D341Med (cell line): ENCODE measurements around the gene PWWP2B.

Source experiments
- DNase-seq: peaks from one replicate; pipeline ENCODE4 v3.0.0; 2012; ENCODE audit warnings: low spot score

Gene PWWP2B

DNA sequence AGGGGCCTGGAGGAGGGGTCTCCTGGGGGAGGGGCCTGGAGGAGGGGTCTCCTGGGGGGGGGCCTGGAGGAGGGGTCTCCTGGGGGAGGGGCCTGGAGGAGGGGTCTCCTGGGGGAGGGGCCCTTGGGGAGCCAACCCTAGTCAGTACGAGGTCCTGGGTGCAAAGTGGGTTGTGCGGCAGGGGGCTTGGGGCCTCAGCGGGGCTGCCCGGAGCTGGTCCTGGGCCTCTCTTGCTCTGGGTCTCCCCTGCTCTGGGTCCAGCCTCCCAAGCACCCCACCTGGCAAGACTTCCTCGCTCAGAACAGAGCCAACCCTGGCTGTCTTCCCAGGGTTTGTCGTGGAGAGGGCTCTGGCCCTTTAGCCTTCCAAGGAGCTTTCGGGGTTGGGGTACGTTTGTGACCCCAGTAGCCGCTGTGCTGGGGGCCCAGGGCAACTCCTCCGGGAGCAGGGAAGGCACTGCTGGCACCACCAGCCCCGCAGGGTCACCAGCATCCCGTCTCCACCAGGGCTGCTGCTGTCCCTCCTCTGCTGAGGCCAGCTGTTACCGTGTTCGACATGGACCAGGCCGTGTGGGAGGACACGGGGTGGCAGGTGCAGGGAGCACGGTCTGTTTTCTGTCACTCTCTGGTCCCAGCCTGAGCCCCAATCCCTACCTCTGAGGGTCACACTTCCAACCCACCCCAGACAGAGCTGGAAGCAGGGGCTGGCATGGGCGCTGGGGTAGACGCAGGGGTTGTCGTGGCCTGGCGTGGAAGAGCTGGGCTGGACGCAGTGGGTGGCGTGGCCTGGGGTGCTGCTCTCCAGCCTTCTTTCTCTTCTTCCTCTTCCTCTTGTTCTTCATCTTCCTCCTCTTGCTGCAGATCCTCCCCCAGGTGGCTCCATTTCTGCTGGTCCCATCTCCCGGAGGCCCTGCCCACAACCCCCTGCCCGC is 22.8 kb downstream of the PWWP2B start:
- DNase-seq: no peak

DNA sequence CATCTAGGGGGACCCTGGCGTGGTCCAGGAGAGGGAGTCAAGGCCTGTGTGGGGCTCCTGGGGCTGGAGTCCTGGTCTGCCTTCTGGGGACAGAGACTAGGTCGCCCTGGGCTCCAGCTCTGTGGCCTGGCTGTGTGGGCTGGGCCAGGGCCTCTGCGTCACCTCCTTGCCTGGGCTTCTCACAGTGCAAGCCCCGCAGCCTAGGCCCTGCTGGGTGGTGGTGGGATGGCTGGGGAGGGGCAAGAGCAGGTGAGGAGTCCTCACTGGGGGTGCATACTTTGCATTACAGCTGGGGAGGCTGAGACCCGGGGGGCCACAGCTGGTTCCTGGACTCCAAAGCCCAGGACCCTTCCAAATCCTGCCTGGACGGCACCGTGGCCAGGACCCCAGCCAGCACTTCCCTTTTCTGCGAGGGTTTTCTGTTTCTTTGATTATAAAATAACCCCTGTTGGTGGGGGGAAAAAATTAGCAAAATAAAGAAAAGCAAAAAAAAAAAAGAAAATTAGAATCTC is 23.5 kb downstream of the PWWP2B start:
- DNase-seq: no peak

DNA sequence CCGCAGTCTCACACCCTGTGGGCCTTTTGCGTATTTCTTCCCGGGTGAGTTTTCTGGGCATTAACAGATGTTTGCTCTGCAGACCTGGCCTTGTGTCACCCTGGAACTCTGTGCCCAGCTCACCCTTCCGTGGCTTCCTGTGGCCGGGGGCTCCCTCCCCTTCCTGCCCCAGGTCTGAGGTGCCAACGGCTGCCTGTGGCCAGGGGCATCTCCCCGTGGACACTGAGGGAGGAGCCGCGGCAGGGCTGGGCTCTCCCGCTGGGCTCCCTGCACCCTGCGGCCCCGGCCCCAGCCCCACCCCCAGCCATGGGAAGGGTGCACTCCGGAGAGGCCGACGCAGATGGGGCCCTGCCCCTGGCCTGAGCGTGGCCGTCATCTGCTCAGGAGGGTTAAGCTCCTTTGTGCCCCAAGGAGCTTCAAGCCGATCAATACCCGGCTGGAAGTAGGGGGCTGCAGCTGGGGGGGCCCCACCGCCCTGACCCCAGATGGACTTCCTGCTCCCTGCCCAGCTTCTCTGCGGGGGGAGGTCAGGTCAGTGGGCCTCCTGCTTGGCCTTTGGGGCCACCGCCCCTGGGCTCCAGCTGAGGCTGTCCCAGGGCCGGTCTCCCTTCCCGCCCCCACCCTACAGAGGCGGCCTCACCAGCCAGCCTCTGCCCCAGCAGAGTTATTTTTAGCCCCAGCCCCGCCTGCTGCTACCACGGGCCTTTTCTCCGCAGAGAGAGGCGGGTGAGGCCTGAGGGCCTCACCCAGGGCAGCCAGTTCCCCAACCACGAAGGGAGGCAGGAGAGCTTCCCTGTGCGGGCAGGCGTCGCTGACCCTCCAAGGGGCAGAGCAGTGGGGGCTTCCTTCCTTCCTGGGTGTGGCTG is 24.2 kb downstream of the PWWP2B start:
- DNase-seq: no peak

DNA sequence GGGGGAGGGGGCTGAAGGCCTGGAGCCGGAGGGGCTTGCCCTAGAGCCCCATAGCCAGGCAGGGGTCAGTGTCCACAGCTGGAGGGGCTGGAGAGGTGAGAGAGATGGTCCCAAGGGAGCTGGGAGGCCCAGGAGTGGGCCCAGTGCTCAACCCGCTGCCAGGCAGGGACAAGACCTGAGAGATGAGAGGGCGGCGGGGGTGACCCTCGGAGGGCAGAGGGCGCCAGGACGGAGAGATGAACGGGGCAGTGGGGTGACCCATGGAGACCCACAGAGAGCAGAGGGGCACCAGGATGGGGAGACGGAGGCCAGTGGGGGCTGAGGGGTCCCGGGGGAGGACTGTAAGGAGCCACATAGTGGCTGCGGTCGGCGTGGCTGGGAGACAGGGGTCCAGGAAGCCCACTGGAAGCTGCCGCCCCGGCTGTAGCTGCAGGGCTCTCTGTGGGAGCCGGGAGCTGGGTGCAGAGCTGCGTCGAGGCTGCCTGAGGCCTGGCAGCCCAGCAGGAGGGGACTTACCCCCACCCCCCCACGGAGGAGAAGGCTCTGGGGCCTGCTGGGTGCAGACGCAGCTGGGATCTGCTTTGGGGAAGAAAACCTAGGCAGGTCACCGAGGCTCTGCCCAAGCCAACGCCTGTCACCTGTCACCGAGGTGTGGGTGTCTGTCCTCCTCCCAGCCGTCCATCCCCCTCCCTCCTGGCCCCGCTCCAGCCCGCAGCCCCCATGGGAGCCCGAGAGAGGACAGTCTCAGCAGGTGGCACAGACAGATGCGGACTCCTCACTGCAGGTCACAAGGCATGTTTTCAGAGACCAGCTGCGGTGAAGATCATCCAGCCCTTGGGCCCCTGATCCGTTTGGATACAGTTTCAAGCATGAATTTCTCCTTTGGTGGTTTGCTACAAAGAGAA is 25.1 kb downstream of the PWWP2B start:
- peak; percentile 51 for DNase-seq

DNA sequence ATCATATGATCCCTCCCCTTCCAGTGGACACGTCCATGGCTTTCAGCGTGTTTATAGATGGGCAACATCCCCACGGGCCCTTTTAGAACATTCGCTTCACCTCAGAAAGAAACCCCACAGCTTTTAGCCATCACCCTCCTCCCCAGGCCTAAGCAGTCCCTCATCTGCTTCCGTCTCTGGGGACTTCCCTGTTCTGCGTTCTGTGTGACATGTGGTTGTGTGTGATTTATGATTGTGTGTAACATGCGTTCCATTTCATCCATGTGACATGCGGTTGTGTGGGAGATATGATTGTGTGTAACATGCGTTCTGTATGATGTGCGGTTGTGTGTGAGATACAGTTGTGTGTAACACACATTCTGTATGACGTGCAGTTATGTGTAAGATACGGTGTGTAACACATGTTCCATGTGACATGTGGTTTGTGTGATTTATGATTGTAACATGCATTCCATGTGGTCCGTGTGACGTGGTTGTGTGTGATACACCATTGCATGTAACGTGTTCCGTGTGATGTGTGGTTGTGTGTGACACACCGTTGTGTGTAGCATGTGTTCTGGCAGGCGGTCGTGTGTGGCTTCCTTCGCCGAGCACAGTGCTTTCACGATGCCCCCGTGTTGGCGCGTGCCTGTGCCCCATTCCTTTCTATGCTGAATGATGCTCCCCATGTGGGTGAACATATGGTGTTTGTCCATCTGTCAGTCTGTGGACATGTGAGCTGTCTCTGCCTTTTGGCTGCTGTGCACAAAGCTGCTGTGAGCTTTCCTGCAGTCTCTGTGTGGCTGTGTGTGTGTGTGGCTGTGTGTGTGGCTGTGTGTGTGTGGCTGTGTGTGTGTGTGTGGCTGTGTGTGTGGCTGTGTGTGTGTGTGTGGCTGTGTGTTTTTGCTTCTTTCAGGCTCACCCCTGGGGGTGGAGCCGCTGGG is 26.2 kb downstream of the PWWP2B start:
- DNase-seq: no peak

DNA sequence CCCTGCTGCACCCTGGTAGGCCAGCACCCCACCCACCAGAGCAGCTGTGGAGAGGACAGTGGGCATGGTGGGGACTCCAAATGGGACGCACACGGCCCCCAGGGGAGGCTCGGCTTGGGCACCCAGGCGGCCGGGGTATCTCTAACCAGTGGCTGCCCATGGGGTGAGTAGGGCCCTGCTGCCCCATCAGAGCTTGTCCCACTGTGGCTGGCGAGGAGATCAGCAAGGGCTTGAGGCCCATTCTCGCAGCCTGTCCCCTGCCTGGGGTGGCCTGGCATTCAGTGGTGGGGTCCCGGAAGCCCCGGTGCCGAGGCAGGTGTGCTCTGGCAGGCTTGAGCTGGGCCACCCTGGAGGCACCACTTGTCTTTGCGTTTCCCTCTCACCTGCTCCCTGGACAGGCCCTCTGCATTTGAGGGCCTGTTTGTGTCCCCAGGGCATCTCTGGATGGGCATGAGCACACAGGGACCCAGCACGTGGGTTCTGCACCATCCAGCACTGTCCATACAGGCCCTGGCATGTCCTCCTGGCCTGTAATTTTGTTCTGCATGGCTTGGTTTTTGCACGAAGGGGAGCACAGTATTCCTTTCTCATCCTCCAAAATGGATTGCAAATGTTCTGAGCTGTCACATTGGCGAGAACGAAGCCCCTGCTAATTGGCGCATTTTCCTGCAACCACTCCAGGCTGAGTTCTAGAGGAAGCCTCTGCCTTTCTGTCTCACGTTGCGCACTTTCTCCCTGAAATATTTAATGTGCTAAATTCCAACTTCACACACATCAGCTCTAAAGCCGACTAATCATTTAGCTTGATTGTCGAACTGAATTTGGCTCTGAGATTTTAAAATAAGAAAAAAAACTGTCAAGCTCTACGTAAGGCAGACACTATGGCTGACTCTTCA is 27.2 kb downstream of the PWWP2B start:
- no peak for DNase-seq

DNA sequence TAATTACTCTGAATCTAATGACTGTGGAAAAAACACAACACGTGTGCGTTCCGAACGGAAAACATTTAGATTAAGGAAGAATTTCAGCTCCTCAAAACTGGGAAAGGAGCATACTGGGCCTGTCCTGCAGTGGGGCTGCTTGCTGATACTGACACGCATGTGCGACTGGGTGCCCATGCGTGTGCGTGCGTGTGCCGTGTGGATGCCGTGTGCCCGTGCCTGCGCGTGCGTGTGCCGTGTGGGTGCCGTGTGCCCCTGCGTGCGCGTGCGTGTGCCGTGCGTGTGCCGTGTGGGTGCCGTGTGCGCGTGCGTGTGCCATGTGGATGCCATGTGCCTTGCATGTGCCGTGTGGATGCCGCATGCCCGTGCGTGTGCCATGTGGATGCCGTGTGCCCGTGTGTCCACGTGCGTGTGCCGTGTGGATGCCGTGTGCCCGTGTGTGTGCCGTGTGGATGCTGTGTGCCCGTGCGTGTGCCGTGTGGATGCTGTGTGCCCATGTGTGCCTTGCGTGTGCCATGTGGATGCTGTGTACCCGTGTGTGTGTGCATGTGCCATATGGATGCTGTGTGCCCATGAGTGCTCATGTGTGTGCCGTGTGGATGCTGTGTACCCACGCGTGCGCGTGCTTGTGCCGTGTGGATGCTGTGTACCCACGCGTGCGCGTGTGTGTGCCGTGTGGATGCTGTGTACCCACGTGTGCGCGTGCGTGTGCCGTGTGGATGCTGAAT is 28.2 kb downstream of the PWWP2B start:
- DNase-seq: no peak

DNA sequence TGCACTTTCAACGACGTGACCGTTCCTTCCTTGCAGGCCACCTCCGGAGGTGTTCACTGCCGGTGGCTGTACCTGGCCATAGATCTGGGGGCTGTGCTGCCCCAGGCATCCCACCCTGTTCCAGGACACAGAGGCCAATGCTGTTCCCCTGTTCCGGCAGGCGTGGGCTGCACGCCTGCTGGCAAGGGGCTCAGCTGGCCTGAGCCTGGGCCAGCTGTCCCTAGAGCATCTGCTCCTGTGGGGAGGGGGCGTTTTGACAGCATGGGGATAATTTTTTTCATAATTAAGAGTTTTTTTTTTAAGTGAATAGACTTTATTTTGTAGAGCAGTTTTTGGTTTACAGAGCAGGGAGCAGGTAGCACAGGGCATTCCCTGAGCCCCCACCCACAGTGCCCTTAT is 28.8 kb downstream of the PWWP2B start:
- no peak for DNase-seq

DNA sequence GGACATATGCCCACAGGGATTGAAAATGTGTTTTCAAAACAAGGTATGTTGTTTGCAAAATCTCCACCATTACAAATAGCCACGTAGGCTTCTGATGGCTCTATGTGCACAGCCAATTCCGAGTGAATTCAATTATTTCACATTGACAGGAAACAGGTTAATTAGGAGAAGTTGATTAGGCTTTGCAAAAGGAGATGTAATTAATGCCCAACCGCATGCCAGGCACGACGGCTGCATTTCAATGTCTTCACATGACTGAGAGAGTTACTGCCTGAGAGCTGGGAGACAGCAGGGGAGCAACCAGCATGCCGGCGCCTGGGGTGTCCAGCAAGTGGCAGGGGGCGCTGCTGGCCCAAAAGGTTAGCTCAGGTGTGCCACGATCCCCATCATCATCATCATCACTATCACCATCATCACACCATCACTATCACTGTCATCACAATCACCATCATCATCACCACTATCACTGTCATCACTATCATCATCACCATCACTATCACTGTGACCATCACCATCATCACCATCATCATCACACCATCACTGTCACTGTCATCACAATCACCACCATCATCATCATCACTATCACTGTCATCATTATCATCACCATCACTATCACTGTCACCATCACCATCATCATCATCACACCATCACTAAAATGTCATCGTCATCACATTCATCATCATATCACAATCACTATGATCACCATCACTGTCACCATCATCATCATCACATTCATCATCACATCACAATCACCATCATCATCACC is 30.2 kb downstream of the PWWP2B start:
- DNase-seq: no peak

DNA sequence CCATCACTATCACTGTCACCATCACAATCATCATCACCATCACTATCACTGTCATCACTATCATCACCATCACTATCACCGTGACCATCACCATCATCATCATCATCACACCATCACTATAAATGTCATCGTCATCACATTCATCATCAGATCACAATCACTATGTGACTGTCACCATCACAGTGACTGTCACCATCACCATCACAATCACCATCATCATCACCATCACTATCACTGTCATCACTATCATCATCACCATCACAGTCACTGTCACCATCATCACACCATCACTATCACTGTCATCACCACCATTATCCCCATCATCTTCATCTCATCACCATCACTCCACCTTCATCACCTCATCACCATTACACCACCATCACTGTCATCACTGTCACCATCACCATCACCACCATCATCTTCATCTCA is 31.0 kb downstream of the PWWP2B start:
- no peak for DNase-seq

DNA sequence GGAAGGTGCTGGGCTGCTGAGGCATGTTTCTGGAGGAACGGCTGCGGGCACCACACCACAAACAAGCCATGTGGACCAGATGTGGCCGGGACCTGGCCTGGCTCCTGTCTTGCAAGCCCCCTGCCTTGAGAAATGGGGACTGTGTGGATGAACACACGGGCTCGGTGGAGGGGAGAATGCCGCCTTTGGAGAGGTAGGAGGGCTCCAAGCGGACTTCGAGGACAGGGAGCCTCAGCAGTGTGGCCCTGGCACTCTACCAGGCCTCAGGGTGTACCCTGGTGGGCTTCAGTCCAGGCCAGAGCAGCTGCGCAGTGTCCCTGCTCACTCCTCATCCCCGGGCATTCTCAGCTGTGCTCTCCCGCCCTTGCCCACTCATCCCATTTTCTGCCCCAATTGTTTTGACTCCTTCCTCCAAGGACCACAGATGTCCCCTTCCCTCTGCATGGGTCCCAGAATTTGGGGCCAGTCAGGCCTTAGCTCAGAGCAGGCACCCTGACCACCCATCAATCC is 31.5 kb downstream of the PWWP2B start:
- no peak for DNase-seq

DNA sequence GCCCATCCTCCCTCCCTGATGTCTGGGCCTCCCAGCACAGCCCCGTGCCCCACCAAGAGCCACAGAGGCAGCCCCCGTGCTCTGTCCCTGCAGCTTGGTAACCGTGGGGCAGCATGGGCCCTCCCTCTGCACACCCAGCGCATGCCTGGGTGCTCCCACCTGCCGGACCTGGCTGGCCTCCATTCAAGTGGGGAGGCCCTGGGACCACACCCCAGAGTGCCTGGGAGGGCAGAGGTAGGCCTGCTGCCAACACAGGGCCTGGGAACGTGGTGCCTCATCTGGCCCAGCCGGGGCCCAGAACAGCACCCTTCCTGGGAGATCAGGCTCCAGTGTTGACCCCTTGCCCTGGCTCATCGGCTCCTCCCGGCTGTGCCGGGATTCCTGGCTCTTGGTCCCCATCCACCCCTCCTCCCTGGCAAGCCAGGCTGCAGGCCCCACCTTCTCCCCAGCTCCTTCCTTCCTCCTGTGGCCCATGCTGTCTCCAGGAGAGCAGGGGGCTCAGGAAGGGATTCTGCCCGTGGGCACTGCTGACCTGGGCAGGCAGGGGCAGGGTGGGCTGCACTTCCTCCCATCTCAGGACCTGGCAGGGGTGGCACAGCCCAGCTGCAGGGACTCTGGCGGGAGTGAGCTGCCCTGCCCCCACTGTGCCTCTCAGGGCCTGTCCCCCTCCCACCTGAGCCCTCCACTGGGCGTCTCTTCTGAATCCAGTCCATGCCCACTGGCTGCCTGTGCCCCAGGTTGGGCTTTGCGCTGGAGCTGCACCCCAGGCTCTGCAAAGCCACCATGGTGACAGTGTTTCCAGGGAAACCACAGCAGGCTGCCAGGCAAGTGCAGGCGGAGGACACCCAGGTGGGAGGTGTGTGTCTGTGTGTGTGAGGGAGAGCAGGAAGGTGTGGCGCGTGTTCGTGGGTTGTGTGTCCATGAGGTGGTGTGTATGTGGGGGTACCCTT is 32.6 kb downstream of the PWWP2B start:
- no peak for DNase-seq

DNA sequence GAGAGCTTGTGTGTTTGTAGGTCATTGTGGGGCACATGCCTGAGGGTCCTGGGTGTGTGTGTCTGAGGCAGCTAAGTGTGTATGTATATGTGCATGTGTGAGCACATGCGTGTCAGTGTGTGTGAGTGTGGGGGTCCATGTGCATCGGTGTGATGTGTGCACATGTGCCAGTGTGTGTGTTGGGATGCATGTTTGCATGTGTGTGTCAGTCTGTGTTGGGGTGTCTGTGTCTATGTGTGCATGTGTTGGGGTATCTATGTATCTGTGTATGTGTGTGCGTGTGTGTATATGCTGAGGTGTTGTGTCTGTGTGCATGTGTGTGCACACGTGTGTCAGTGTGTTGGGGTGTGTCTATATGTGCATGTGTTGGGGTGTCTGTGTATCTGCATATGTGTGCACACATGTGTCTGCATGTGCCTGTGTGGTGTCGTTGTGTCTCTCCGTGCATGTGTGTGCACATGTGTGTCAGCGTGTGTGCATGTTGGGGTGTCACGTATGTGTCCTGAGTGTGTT is 33.3 kb downstream of the PWWP2B start:
- DNase-seq: no peak

DNA sequence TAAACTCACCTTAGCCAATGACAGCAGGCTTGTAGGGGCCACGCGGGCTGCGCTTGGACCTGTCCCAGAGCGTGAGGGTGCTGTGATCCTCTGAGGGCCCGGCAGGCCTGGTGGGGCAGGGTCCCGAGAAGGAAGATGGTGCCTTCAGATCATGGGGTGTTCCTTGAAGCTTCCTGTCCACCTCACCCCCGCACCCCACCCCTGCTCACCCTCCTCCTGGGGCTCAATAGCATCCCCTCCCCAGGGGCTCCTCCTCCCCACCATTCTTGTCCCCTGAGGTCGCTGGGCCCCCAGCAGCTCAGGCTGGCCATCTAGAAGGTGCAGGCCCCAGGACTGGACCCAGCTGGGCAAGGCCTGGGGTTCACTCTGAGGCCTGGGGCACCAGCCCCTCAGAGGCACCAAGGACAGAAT is 33.9 kb downstream of the PWWP2B start:
- DNase-seq: no peak

DNA sequence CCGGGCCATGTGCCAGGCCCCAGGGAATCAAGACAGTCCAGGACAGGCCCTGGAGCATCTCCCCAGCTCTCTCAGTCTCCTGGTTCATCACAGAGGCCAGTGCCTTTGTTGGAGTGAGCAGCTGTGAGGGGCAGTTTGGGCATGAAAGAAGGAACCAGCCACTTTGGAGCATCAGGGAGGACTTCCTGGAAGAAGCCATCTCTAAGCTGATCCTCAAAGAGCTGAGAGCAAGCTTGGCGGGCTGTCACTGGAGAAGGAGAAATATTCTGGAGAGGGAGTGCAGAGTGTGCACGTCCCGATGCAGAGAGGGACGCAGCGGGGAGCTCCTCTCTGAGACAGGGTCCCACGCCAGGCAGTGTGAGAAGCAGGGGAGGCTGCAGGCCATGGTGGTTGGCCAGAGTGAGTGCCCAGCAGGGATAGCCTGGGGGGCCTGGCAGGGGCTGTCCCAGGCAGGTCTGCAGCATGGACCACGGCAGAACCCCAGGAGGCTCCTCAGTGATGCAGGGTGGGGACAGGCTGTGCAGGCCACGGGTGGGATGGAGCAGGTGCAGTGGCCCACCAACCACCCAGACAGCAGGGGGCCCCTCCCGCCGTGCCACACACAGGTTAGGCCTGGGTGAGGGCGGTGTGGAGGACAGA is 34.7 kb downstream of the PWWP2B start:
- no peak for DNase-seq

DNA sequence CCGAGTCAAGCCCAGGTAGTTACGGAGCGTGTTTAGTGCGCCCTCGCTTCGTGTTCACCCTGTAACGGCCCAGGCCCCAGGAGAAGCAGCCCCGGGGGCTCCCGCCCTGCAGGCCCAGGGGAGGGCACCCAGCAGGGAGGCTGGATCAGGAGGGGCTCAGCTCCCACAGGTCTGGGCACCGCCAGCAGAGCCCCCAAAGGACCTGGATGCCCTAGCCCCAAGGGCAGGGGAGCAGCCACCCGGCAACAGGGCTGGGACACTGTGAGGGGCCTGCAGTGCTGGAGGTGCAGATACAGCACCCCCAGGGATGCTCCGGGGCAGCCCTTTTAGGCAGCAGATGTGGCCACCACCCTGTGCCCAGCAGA is 35.2 kb downstream of the PWWP2B start:
- DNase-seq: no peak
